ENCODE measurements around the gene SLC25A18.

Gene SLC25A18

GRCh38 chr22:17537155-17537554 is 26.1 kb upstream of the SLC25A18 start:
- Histone ChIP-seq H3K4me3 (ENCODE audit: control insufficient read depth in 1 of 7, extremely low read depth in 1 of 7, insufficient read depth in 4 of 7, low read depth in 2 of 7, low read length in 6 of 7) (no peak overlapping the region), H3K27ac (ENCODE audit: insufficient read depth in 1 of 2, low read depth in 1 of 2, low read length in 2 of 2, poor library complexity in 1 of 2, severe bottlenecking in 2 of 2) (no peak overlapping the region), H3K4me1 (ENCODE audit: control extremely low read depth in 1 of 4, control insufficient read depth in 4 of 4, insufficient read depth in 4 of 4, low read length in 3 of 4) (no peaks in the 10 kb centered on the region), H3K9me3 (ENCODE audit: control extremely low read depth in 1 of 5, control insufficient read depth in 4 of 5, insufficient read depth in 2 of 5, low read depth in 1 of 5, low read length in 4 of 5) (no peaks in the 10 kb centered on the region), H3K36me3 (ENCODE audit: control insufficient read depth in 4 of 4, insufficient read depth in 4 of 4, low read length in 3 of 4) (no peaks in the 10 kb centered on the region), H3K27me3 (replicated peaks in 2 of 5; ENCODE audit: control insufficient read depth in 4 of 5, insufficient read depth in 5 of 5, low read length in 4 of 5) (no peaks in the 10 kb centered on the region)
- 100% methylated on average over 2 of the region's 2 CpGs for WGBS (ENCODE audit: insufficient coverage)
- CTCF ChIA-PET = interaction anchor here (0.9 to 1.2 kb wide), 2 partner anchors 323 to 332 kb away, joined by 3 to 4 read pairs; no protein-coding TSS in a partner anchor
- DNase-seq = no peak
- POLR2A ChIA-PET = interaction anchor here (0.7 kb wide), 1 partner anchor 12 kb away, joined by 3 read pairs; no protein-coding TSS in a partner anchor

DNA sequence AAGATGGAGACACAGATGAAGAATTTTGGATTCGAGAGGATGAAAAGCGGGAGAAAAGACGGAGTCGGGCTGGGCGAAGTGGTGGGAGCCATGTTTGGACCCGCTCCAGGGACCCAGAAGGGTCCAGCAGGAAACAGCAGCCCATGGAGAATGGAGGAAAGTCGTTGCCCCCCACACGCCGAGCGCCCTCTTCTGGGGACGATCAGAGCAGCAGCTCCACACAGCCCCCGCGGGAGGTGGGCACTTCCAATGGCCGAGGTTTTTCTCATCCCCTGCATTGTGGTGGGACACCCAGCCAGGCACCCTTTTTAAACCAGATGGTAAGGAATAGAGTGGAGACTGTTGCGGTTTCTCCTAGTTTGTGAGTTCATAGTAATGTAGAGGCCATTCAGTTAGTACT is 22.8 kb upstream of the SLC25A18 start:
- Histone ChIP-seq H3K9me3 (ENCODE audit: control extremely low read depth in 1 of 5, control insufficient read depth in 4 of 5, insufficient read depth in 2 of 5, low read depth in 1 of 5, low read length in 4 of 5) (no peaks in the 10 kb centered on the region), H3K36me3 (ENCODE audit: control insufficient read depth in 4 of 4, insufficient read depth in 4 of 4, low read length in 3 of 4) (no peaks in the 10 kb centered on the region), H3K27me3 (replicated peaks in 2 of 5; ENCODE audit: control insufficient read depth in 4 of 5, insufficient read depth in 5 of 5, low read length in 4 of 5) (no peaks in the 10 kb centered on the region), H3K27ac (ENCODE audit: insufficient read depth in 1 of 2, low read depth in 1 of 2, low read length in 2 of 2, poor library complexity in 1 of 2, severe bottlenecking in 2 of 2) (no peak overlapping the region), H3K4me1 (ENCODE audit: control extremely low read depth in 1 of 4, control insufficient read depth in 4 of 4, insufficient read depth in 4 of 4, low read length in 3 of 4) (no peaks in the 10 kb centered on the region), H3K4me3 (ENCODE audit: control insufficient read depth in 1 of 7, extremely low read depth in 1 of 7, insufficient read depth in 4 of 7, low read depth in 2 of 7, low read length in 6 of 7) (no peak overlapping the region)
- DNase-seq = no peak
- CTCF ChIA-PET = no interaction called here
- 91% methylated on average over 13 of the region's 15 CpGs for WGBS (ENCODE audit: insufficient coverage)
- POLR2A ChIA-PET = no interaction called here

DNA sequence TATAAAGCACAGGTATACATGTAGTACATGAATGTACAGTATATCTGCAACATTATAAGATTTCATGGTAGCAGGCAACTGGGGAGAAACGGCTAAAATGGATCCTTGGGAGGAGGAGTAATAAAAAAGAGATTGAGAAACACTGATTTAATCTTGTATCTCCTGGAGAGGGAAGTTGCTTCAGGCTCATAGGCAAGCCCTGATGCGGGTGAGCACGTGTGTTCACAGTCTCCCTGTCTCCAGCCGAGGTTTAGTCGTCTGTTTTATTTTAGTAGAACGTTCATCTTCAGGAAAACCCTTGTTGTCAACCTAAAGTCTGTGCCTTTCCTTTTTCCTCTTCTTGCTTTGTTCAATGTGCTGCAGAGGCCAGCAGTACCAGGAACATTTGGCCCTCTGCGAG is 21.8 kb upstream of the SLC25A18 start:
- WGBS (ENCODE audit: insufficient coverage) = 99% methylated on average over 7 of the region's 7 CpGs
- no peaks in the 10 kb centered on the region for H3K27me3 ChIP-seq (replicated peaks in 2 of 5; ENCODE audit: control insufficient read depth in 4 of 5, insufficient read depth in 5 of 5, low read length in 4 of 5)
- H3K4me1 ChIP-seq (ENCODE audit: control extremely low read depth in 1 of 4, control insufficient read depth in 4 of 4, insufficient read depth in 4 of 4, low read length in 3 of 4) = no peaks in the 10 kb centered on the region
- H3K27ac ChIP-seq (ENCODE audit: insufficient read depth in 1 of 2, low read depth in 1 of 2, low read length in 2 of 2, poor library complexity in 1 of 2, severe bottlenecking in 2 of 2) = no peak overlapping the region
- no peak overlapping the region for H3K4me3 ChIP-seq (ENCODE audit: control insufficient read depth in 1 of 7, extremely low read depth in 1 of 7, insufficient read depth in 4 of 7, low read depth in 2 of 7, low read length in 6 of 7)
- H3K9me3 ChIP-seq (ENCODE audit: control extremely low read depth in 1 of 5, control insufficient read depth in 4 of 5, insufficient read depth in 2 of 5, low read depth in 1 of 5, low read length in 4 of 5) = no peaks in the 10 kb centered on the region
- DNase-seq = no peak
- H3K36me3 ChIP-seq (ENCODE audit: control insufficient read depth in 4 of 4, insufficient read depth in 4 of 4, low read length in 3 of 4) = no peaks in the 10 kb centered on the region
- POLR2A ChIA-PET = no interaction called here
- CTCF ChIA-PET = no interaction called here

- ChIA-PET POLR2A (no interaction called here), CTCF (no interaction called here)
- no peak overlapping the region for H3K27ac ChIP-seq (ENCODE audit: insufficient read depth in 1 of 2, low read depth in 1 of 2, low read length in 2 of 2, poor library complexity in 1 of 2, severe bottlenecking in 2 of 2)
- H3K4me3 ChIP-seq (ENCODE audit: control insufficient read depth in 1 of 7, extremely low read depth in 1 of 7, insufficient read depth in 4 of 7, low read depth in 2 of 7, low read length in 6 of 7) = no peak overlapping the region
- H3K27me3 ChIP-seq (replicated peaks in 2 of 5; ENCODE audit: control insufficient read depth in 4 of 5, insufficient read depth in 5 of 5, low read length in 4 of 5) = no peaks in the 10 kb centered on the region
- H3K36me3 ChIP-seq (ENCODE audit: control insufficient read depth in 4 of 4, insufficient read depth in 4 of 4, low read length in 3 of 4) = no peaks in the 10 kb centered on the region
- WGBS (ENCODE audit: insufficient coverage) = 96% methylated on average over 10 of the region's 14 CpGs
- no peaks in the 10 kb centered on the region for H3K9me3 ChIP-seq (ENCODE audit: control extremely low read depth in 1 of 5, control insufficient read depth in 4 of 5, insufficient read depth in 2 of 5, low read depth in 1 of 5, low read length in 4 of 5)
- H3K4me1 ChIP-seq (ENCODE audit: control extremely low read depth in 1 of 4, control insufficient read depth in 4 of 4, insufficient read depth in 4 of 4, low read length in 3 of 4) = no peaks in the 10 kb centered on the region
- DNase-seq = no peak
Observed at GRCh38 chr22:17542452-17542851, 20.8 kb upstream of the SLC25A18 start.

- H3K36me3 ChIP-seq (ENCODE audit: control insufficient read depth in 4 of 4, insufficient read depth in 4 of 4, low read length in 3 of 4) = no peaks in the 10 kb centered on the region
- no peaks in the 10 kb centered on the region for H3K4me1 ChIP-seq (ENCODE audit: control extremely low read depth in 1 of 4, control insufficient read depth in 4 of 4, insufficient read depth in 4 of 4, low read length in 3 of 4)
- CTCF ChIA-PET = interaction anchor here (2.4 kb wide), 1 partner anchor 10 kb away, joined by 8 read pairs; no protein-coding TSS in a partner anchor
- H3K4me3 ChIP-seq (ENCODE audit: control insufficient read depth in 1 of 7, extremely low read depth in 1 of 7, insufficient read depth in 4 of 7, low read depth in 2 of 7, low read length in 6 of 7) = no peak overlapping the region
- no peaks in the 10 kb centered on the region for H3K9me3 ChIP-seq (ENCODE audit: control extremely low read depth in 1 of 5, control insufficient read depth in 4 of 5, insufficient read depth in 2 of 5, low read depth in 1 of 5, low read length in 4 of 5)
- WGBS (ENCODE audit: insufficient coverage) = 97% methylated on average over 18 of the region's 23 CpGs
- H3K27ac ChIP-seq (ENCODE audit: insufficient read depth in 1 of 2, low read depth in 1 of 2, low read length in 2 of 2, poor library complexity in 1 of 2, severe bottlenecking in 2 of 2) = no peak overlapping the region
- POLR2A ChIA-PET = no interaction called here
- no peak for DNase-seq
- peaks cover 0 to 2% (median 0%) of the 10 kb centered on the region in 5 experiments for H3K27me3 ChIP-seq (replicated peaks in 2 of 5; ENCODE audit: control insufficient read depth in 4 of 5, insufficient read depth in 5 of 5, low read length in 4 of 5)
Observed at GRCh38 chr22:17548010-17548755, 15.1 kb upstream of the SLC25A18 start.

DNA sequence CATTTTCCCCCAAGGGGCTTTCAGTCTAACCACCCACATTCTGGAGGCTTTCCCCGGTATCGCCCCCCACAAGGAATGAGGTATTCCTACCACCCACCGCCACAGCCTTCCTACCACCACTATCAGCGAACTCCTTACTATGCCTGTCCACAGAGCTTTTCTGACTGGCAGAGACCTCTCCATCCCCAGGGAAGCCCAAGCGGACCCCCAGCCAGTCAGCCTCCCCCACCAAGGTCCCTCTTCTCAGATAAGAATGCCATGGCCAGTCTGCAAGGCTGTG is 14.6 kb upstream of the SLC25A18 start:
- no peaks in the 10 kb centered on the region for H3K9me3 ChIP-seq (ENCODE audit: control extremely low read depth in 1 of 5, control insufficient read depth in 4 of 5, insufficient read depth in 2 of 5, low read depth in 1 of 5, low read length in 4 of 5)
- no peak for DNase-seq
- ChIA-PET POLR2A (interaction anchor here (0.6 kb wide), 1 partner anchor 11 kb away, joined by 3 read pairs; no protein-coding TSS in a partner anchor), CTCF (interaction anchor here (2.4 kb wide), 1 partner anchor 10 kb away, joined by 8 read pairs; no protein-coding TSS in a partner anchor)
- H3K27me3 ChIP-seq (replicated peaks in 2 of 5; ENCODE audit: control insufficient read depth in 4 of 5, insufficient read depth in 5 of 5, low read length in 4 of 5) = peaks cover 0 to 2% (median 0%) of the 10 kb centered on the region in 5 experiments
- no peaks in the 10 kb centered on the region for H3K36me3 ChIP-seq (ENCODE audit: control insufficient read depth in 4 of 4, insufficient read depth in 4 of 4, low read length in 3 of 4)
- WGBS (ENCODE audit: insufficient coverage) = no CpG with 5 or more reads among the region's 5 CpGs
- no peak overlapping the region for H3K4me3 ChIP-seq (ENCODE audit: control insufficient read depth in 1 of 7, extremely low read depth in 1 of 7, insufficient read depth in 4 of 7, low read depth in 2 of 7, low read length in 6 of 7)
- no peaks in the 10 kb centered on the region for H3K4me1 ChIP-seq (ENCODE audit: control extremely low read depth in 1 of 4, control insufficient read depth in 4 of 4, insufficient read depth in 4 of 4, low read length in 3 of 4)
- no peak overlapping the region for H3K27ac ChIP-seq (ENCODE audit: insufficient read depth in 1 of 2, low read depth in 1 of 2, low read length in 2 of 2, poor library complexity in 1 of 2, severe bottlenecking in 2 of 2)

DNA sequence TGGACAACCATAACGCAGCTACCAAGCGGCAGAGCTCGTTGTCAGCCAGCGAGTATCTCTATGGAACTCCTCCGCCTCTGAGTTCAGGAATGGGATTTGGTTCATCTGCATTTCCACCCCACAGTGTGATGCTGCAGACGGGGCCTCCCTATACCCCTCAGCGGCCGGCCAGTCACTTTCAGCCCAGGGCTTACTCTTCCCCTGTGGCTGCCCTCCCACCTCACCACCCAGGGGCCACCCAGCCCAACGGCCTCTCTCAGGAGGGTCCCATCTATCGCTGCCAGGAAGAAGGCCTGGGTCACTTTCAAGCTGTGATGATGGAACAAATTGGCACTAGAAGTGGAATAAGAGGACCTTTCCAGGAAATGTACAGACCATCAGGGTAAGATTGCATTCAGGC is 14.1 kb upstream of the SLC25A18 start:
- 100% methylated on average over 6 of the region's 10 CpGs for WGBS (ENCODE audit: insufficient coverage)
- CTCF ChIA-PET = interaction anchor here (2.4 kb wide), 1 partner anchor 9 kb away, joined by 8 read pairs; no protein-coding TSS in a partner anchor
- POLR2A ChIA-PET = interaction anchor here (0.6 kb wide), 1 partner anchor 12 kb away, joined by 3 read pairs; no protein-coding TSS in a partner anchor

More for the DNA sequence above, 14.1 kb upstream of the SLC25A18 start:
- DNase-seq = no peak
- Histone ChIP-seq H3K27ac (ENCODE audit: insufficient read depth in 1 of 2, low read depth in 1 of 2, low read length in 2 of 2, poor library complexity in 1 of 2, severe bottlenecking in 2 of 2) (no peak overlapping the region), H3K4me1 (ENCODE audit: control extremely low read depth in 1 of 4, control insufficient read depth in 4 of 4, insufficient read depth in 4 of 4, low read length in 3 of 4) (no peaks in the 10 kb centered on the region), H3K36me3 (ENCODE audit: control insufficient read depth in 4 of 4, insufficient read depth in 4 of 4, low read length in 3 of 4) (no peaks in the 10 kb centered on the region), H3K4me3 (ENCODE audit: control insufficient read depth in 1 of 7, extremely low read depth in 1 of 7, insufficient read depth in 4 of 7, low read depth in 2 of 7, low read length in 6 of 7) (no peak overlapping the region), H3K27me3 (replicated peaks in 2 of 5; ENCODE audit: control insufficient read depth in 4 of 5, insufficient read depth in 5 of 5, low read length in 4 of 5) (peaks cover 0 to 2% (median 0%) of the 10 kb centered on the region in 5 experiments), H3K9me3 (ENCODE audit: control extremely low read depth in 1 of 5, control insufficient read depth in 4 of 5, insufficient read depth in 2 of 5, low read depth in 1 of 5, low read length in 4 of 5) (no peaks in the 10 kb centered on the region)

All from common myeloid progenitor, CD34-positive (primary cell).